ENCODE measurements around the gene NIT2.
"Not testable (repeated sequence)": the region's sequence is repeated elsewhere in the genome, so short reads cannot be mapped to it uniquely, and the experiment has no call there.

The NIT2 gene, protein sequence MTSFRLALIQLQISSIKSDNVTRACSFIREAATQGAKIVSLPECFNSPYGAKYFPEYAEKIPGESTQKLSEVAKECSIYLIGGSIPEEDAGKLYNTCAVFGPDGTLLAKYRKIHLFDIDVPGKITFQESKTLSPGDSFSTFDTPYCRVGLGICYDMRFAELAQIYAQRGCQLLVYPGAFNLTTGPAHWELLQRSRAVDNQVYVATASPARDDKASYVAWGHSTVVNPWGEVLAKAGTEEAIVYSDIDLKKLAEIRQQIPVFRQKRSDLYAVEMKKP

GRCh38 chr3:100334488-100335351, at the start of gene NIT2:
Gene NIT2 (plus strand): TSS chr3:100334757. CDS start chr3:100334792, 35 bp downstream.
- peak; percentile 57 for DNase-seq

DNA sequence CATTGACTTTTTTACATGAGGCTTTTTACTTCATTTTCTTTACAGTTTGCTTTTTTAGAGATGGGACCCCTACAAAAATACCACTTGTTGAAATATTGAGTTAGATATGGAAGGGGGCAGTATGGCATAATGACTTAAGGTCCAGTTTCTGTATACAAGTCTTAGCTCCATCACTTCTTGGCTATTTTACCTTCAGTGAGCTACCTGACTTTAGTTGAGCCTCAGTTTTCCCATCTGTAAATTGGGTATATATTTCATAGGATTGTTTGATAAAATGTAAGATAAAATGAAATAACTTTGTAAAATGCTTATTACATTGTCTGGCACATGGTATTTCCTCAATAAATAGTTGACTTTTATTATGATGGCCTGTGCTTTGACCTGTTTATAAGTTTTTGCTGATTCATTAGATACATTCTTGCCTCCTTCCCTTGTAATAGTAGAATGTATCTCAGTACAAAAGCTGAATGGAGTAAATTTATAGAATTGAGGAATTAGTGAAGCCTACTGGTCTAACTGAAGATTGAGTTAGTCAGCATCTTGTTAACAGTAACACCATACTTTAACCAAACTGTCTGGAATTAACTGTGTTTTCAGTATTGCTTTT, 46.2 kb upstream of the NIT2 start:
- DNase-seq, result no peak

DNA sequence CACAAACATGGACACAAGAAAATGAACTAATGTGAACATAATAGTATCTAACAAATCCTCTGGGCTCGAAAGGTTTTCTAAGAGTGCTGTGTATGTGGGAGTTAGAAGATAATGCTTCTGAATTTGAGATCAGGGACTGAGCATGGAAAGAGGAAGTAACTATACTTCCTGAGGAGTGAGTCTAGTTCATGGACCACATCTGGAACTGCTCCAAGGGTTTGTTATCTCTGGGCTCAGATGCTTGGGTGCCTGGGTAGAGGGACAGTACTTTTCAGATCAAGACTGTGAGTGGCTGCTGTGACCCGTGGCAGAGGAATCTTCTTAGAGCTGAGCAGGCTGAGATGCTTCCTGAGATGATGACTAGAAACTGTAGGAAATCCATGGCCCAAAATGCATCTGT, 45.2 kb upstream of the NIT2 start:
- DNase-seq, result no peak

GRCh38 chr3:100295089-100295488, 39.5 kb upstream of the NIT2 start:
- no peak for DNase-seq

- DNase-seq, result no peak
Measured at GRCh38 chr3:100297784-100298183, 36.8 kb upstream of the NIT2 start.

- no peak for DNase-seq
Measured at GRCh38 chr3:100299016-100299415, 35.5 kb upstream of the NIT2 start.

DNA sequence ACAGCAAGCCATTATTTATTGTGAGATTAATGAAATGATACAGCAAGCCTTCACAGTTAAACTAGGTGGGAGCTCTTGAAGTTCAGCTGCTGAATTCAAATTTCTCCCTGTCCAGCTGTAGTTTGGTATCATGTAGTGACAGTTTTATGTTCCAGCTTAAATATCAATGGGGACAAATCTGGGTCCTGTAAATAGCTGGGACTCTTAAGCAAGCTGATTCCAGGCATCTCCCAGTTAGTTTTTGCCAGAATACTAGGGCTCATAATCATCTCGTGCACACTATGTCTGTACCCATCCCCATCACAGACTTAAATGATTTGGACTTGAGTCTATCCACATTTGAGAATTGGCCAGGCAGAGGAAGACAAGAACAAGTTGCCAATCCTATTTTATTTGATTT, 27.9 kb upstream of the NIT2 start:
- no peak for DNase-seq

DNA sequence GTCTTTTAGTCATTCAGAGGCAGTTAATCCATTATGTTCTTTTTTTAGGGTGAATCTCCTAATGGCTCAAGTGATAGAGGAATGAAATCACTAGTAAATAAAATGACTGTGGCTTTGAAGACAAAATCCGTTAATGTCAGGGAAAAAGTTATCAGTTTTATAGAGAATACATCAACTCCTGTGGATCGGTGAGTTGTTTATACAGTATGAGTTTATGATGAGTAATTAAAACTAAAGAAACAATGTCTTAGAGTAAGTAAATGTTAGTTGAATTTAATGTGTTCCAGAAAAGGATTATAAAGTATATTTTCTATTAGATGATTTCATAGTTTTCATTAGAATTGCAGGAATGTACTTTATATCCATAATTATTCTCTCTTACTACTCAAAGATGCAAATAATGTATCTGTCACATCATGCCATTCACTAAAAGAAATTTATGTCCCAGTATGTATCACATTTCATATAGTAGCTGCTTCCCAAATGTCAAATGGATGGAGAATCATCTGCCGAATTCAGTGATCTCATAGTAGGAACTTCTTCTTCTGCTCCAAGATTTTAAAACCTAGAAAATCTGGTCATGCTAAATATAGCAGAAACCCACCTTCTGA, 24.1 kb upstream of the NIT2 start:
- no peak for DNase-seq

DNA sequence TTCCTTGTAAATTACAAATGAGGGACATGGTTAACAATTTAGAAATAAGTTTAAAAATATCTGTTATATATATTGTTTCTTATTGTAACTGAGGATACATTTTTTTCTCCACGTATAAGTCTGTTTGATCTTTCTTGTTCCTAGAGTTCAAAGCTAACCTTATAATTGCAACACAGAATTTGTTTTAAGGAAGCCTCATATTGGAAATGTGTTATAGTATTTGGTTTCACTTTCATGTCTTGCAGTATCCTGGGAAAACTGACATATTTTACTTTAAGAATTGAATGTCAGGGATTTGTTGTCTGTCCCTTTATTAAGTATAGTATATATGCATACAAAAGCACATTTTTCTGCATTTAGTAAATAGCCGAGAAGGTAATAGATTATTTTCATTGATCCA, 23.5 kb upstream of the NIT2 start:
- DNase-seq, result no peak

DNA sequence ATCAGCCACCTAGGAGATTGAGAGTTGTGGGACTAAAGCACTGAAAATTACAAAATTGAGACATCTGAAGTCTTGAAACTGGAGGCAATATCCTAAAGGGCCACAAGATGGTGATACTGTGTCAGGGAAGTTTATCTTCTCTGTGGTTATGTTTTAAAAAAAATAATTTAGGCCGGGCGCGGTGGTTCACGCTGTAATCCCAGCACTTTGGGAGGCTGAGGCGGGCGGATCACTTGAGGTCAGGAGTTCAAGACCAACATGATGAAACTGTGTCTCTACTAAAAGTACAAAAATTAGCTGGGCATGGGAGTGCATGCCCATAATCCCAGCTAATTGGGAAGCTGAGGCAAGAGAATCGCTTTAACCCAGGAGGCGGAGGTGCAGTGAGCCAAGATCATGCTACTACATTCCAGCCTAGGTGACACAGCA, 17.9 kb upstream of the NIT2 start:
- DNase-seq, result no peak

- DNase-seq, result no peak
Measured at GRCh38 chr3:100317912-100318311, 16.6 kb upstream of the NIT2 start.

DNA sequence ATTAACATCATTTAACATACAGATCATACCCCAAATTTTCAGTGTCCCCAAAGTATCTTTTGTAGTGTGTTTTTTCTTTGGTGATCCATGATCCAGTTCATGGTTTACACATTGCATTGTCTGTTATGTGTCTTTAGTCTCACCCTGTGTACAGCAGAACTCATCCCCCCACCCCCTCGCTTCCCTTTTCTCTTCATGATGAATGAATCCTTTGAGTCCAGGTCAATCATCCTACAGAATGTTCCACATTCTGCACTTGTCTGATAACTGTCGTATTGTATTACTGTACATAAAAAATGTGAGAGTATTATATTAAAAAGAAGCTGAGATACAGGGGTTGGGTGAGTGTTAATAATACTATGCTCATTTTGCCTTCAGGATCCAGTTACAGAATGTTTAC, 14.6 kb upstream of the NIT2 start:
- DNase-seq, result no peak

- no peak for DNase-seq
Measured at GRCh38 chr3:100324044-100324443, 10.5 kb upstream of the NIT2 start.

- DNase-seq, result no peak
Measured at GRCh38 chr3:100325827-100326226, 8.7 kb upstream of the NIT2 start.

GRCh38 chr3:100327377-100327776, 7.2 kb upstream of the NIT2 start:
- DNase-seq, result not testable (repeated sequence)

GRCh38 chr3:100329800-100330489, 4.6 kb upstream of the NIT2 start:
- DNase-seq, result no peak

GRCh38 chr3:100330651-100331050, 3.9 kb upstream of the NIT2 start:
- DNase-seq, result no peak

GRCh38 chr3:100331660-100332059, 2.9 kb upstream of the NIT2 start:
- DNase-seq, result no peak

- DNase-seq, result no peak
Measured at GRCh38 chr3:100333051-100333450, 1.5 kb upstream of the NIT2 start.

GRCh38 chr3:100333970-100334487, 528 bp upstream of the NIT2 start:
- DNase-seq, result no peak

DNA sequence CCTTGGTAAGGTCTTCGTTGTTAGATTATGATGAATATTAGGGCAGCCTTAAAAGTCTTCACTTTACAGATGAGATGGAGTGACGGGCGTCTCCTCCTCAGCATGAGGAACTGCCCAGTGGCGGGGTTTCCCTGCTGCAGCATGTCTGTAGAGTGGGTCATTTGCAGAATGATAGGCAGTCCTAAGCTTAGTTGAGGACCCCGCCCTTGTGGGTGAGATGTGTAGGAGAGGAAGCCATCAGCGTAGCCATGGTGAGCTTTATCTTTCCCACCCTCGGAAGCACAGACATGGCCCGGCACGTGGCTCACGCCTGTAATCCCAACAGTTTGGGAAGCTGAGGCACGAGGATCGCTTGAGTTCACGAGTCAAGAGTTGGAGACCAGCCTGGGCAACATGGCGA, 877 bp downstream of the NIT2 start:
- DNase-seq, result no peak

DNA sequence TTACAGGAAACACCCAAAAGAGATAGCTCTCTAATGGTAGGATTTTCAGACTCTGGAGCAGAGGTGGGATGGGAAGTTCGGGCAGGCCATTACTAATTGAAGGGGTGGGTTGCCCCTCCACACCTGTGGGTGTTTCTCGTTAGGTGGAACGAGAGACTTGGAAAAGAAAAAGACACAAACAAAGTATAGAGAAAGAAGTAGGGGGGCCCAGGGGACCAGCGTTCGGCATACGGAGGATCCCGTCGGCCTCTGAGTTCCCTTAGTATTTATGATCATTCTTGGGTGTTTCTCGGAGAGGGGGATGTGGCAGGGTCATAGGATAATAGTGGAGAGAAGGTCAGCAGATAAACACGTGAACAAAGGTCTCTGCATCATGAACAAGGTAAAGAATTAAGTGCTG, 1.7 kb downstream of the NIT2 start:
- not testable (repeated sequence) for DNase-seq

DNA sequence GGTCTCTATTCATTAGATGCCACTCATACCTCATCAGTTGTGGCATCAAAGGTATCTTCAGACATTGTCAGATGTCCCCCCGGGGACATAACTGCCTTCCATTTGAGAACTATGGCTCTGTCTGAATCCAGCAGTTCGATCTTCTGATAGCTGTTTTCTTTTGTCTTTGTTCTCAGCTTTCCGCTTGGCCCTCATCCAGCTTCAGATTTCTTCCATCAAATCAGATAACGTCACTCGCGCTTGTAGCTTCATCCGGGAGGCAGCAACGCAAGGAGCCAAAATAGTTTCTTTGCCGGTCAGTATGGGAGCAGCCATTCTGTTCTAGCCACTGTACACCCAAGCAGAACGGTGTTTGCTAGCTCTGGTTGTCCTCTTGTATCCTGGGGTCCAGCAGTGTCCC, 4.4 kb downstream of the NIT2 start:
- no peak for DNase-seq
